BE2C (cell line): ENCODE results near the gene CXorf51B. TPM values are rescaled to one million over a fixed set of nuclear protein-coding genes. Genes with fewer than 3 reads are reported as not detected.
"Not testable (repeated sequence)": the region's sequence is repeated elsewhere in the genome, so short reads cannot be mapped to it uniquely, and the experiment has no call there.

Experiments used
- DNase-seq: peaks from one replicate; pipeline ENCODE4 v3.0.0-alpha.2; 2020
- H3K27me3 ChIP-seq: fragments of 250-450 bp; sonication (Bioruptor Pico); 2 replicates; pipeline ENCODE4 v1.5.1; 2020; ENCODE audit warnings: mild to moderate bottlenecking
- H3K36me3 ChIP-seq: fragments of 250-450 bp; sonication (Bioruptor Pico); 2 replicates; pipeline ENCODE4 v1.5.1; 2020; ENCODE audit warnings: mild to moderate bottlenecking
- H3K4me1 ChIP-seq: fragments of 250-450 bp; sonication (Bioruptor Pico); 2 replicates; pipeline ENCODE4 v1.5.1; 2020
- H3K4me3 ChIP-seq: 2 replicates; pipeline ENCODE4 v1.5.1; 2011; ENCODE audit warnings: low read depth, low read length
- H3K9me3 ChIP-seq: fragments of 250-450 bp; sonication (Bioruptor Pico); 2 replicates; pipeline ENCODE4 v1.5.1; 2020
- polyA plus RNA-seq: library from polyadenylated mRNA; unstranded; fragments of >200 nt; gene quantifications from one replicate; pipeline ENCODE4 v1.2.1, GENCODE V29; 2012; ENCODE audit warnings: low read depth, missing spikeins; ENCODE audit not compliant: insufficient read length, insufficient read depth
- TF ChIP-seq, protein P1 (sequence below): IDR thresholded peaks from 2 replicates; pipeline ENCODE4 v1.5.1; 2012; ENCODE audit warnings: mild to moderate bottlenecking, low read depth, low read length

CXorf51B gene
- not detected for polyA plus RNA-seq

DNA sequence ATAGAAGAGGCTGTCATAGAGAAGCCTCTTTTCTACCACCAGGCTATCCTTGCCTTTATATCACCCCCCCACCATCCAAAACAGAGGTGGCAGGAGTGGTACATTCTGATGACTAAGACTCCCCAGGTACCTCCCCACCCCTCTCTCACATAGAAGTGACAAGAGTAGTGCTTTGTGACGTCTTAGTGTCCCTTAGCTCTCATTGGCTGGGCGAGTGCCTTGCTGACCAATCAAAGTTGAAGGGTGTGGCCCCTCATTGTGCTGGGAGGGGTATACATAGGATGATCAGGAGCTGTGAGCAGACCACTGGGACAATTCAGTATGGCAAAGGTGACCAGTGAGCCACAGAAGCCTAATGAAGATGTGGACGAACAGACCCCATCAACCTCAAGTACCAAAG lies at the start of gene CXorf51B:
CXorf51B (plus strand) TSS at position 301 of the 400 bp plus-strand sequence; CDS start at position 322, 21 bp downstream.
- DNase-seq, H3K27me3 ChIP-seq, H3K36me3 ChIP-seq, H3K4me1 ChIP-seq, H3K9me3 ChIP-seq, H3K4me3 ChIP-seq: not testable (repeated sequence)

DNA sequence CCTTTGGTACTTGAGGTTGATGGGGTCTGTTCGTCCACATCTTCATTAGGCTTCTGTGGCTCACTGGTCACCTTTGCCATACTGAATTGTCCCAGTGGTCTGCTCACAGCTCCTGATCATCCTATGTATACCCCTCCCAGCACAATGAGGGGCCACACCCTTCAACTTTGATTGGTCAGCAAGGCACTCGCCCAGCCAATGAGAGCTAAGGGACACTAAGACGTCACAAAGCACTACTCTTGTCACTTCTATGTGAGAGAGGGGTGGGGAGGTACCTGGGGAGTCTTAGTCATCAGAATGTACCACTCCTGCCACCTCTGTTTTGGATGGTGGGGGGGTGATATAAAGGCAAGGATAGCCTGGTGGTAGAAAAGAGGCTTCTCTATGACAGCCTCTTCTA lies 5.1 kb downstream of the CXorf51B start, which contains the start of gene CXorf51A:
CXorf51A (minus strand) TSS at position 101 of the 400 bp plus-strand sequence; CDS start at position 80, 21 bp downstream.
- not testable (repeated sequence) for DNase-seq, H3K4me3 ChIP-seq, H3K27me3 ChIP-seq, H3K36me3 ChIP-seq, H3K4me1 ChIP-seq, H3K9me3 ChIP-seq

DNA sequence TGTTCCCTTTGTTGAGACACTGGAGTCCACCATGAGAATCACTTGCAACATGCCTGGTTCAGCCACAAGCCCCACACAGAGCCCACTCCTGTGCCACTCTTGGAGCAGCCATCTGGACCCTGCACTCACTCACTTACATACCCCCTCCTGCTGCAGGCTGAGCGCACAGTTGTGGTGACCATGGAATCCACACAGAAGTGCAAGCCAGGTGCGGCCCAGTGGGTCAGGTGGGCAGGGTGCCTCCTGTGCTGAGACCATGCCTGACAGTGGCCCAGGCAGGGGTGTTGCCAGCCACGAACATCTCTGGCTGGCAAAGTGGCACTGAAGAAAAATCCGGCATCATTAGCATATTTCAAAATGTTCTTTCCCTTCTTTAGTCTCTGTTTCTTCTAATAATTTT lies 22.4 kb downstream of the CXorf51B start:
- Histone ChIP-seq H3K4me1 (no peaks in the 10 kb centered on the region), H3K27me3 (no peaks in the 10 kb centered on the region), H3K9me3 (no peaks in the 10 kb centered on the region), H3K36me3 (no peaks in the 10 kb centered on the region), H3K4me3 (no peak overlapping the region)
- TF ChIP-seq, protein P1, sequence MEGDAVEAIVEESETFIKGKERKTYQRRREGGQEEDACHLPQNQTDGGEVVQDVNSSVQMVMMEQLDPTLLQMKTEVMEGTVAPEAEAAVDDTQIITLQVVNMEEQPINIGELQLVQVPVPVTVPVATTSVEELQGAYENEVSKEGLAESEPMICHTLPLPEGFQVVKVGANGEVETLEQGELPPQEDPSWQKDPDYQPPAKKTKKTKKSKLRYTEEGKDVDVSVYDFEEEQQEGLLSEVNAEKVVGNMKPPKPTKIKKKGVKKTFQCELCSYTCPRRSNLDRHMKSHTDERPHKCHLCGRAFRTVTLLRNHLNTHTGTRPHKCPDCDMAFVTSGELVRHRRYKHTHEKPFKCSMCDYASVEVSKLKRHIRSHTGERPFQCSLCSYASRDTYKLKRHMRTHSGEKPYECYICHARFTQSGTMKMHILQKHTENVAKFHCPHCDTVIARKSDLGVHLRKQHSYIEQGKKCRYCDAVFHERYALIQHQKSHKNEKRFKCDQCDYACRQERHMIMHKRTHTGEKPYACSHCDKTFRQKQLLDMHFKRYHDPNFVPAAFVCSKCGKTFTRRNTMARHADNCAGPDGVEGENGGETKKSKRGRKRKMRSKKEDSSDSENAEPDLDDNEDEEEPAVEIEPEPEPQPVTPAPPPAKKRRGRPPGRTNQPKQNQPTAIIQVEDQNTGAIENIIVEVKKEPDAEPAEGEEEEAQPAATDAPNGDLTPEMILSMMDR = no peak
- DNase-seq = no peak

DNA sequence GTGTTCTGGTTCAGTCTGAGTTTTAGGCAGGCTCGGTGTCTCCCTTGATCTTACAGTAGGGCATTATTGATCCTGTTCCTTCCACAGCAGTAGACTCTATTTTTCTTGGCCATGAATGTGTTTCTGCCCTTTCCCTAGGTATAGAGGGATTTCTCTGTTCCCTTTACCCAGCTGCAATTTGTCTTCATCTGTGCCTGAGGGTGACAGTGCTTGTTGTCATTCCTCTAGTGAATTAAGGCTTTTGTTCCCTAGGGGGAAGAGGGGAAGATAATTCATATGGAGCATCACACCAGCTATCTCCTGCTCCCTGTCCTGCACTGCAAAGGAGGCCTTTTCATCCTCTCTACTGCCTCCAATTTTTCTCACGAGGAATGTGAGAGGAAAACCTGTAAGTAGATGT lies 44.7 kb downstream of the CXorf51B start:
- no peak for DNase-seq
- no peak overlapping the region for H3K4me3 ChIP-seq
- TF ChIP-seq, protein P1 = no peak
- H3K4me1 ChIP-seq = no peaks in the 10 kb centered on the region
- no peaks in the 10 kb centered on the region for H3K9me3 ChIP-seq
- H3K27me3 ChIP-seq = no peaks in the 10 kb centered on the region
- H3K36me3 ChIP-seq = no peaks in the 10 kb centered on the region
